ENCODE results near the gene CLDN9.

- TF ChIP-seq CTCF (IDR thresholded peaks at IDR 0.05) = no peak
- no peak for TF ChIP-seq POLR2A (IDR thresholded peaks at IDR 0.05)
Observed at GRCh38 chr16:2985462-2985861, 27.3 kb upstream of the CLDN9 start.
